ENCODE data around the gene SPDYE18.
"Not testable (repeated sequence)": the region's sequence is repeated elsewhere in the genome, so short reads cannot be mapped to it uniquely, and the experiment has no call there.

SPDYE18 gene

GRCh38 chr7:77063732-77064131, 1.4 kb upstream of the SPDYE18 start:
- H3K4me2 ChIP-seq (ENCODE audit: low read length, poor library complexity, severe bottlenecking): not testable (repeated sequence)

DNA sequence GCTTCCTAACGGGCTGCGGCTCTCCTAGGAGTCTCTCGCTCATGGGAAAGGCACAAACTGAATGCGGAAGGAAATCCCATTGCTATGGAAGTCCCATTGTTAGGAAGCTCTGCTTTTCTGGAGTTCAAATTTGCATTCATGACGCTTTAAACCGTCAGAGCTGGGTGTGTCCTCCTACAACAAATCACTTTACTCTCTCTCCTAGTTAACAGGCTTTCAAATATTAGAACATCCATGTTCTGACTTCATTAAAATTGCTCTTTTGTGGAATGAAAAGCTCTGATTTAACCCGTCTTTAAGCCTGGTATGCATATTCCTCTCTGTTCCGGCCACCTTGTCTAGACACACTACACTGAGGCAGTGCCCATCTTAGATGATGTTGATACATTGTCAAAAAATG, 30.1 kb downstream of the SPDYE18 start, which contains the start of gene SPDYE17:
SPDYE17 (minus strand) TSS at position 101 of the 400 bp plus-strand sequence. CDS start 1,791 bp downstream, outside the sequence.
- H2AK5ac ChIP-seq (ENCODE audit: low read length, severe bottlenecking); DNase-seq; H2BK120ac ChIP-seq (ENCODE audit: low read depth, low read length); H4K8ac ChIP-seq (ENCODE audit: low read length); H2BK5ac ChIP-seq (ENCODE audit: low read depth, low read length, poor library complexity, severe bottlenecking); H3K9me3 ChIP-seq (ENCODE audit: control insufficient read depth, low read length); H2BK12ac ChIP-seq (ENCODE audit: low read length in 2 of 2); H4K91ac ChIP-seq (ENCODE audit: low read length); H3K4me3 ChIP-seq (ENCODE audit: insufficient read depth in 1 of 2, low read depth in 1 of 2, low read length in 2 of 2); H2BK15ac ChIP-seq (ENCODE audit: low read depth, poor library complexity, severe bottlenecking); H3K23ac ChIP-seq (ENCODE audit: low read length in 2 of 2); H3K18ac ChIP-seq (ENCODE audit: low read depth in 1 of 2, low read length in 2 of 2); H3K79me1 ChIP-seq (replicated peaks; ENCODE audit: low read length, poor library complexity, severe bottlenecking); H3K4ac ChIP-seq (ENCODE audit: low read depth in 1 of 2, low read length in 2 of 2); H3K27me3 ChIP-seq (ENCODE audit: control insufficient read depth in 1 of 2, insufficient read depth in 1 of 2, low read length in 2 of 2); H3K27ac ChIP-seq (ENCODE audit: low read length, poor library complexity, severe bottlenecking); H3K9ac ChIP-seq (ENCODE audit: low read length); H3K4me2 ChIP-seq (ENCODE audit: low read length, poor library complexity, severe bottlenecking); H3K36me3 ChIP-seq (ENCODE audit: control insufficient read depth in 1 of 2, insufficient read depth in 2 of 2, low read depth in 1 of 2, low read length in 2 of 2); H2AFZ ChIP-seq (ENCODE audit: low read depth, low read length); H3K14ac ChIP-seq (ENCODE audit: low read length in 2 of 2); H3K4me1 ChIP-seq (ENCODE audit: control insufficient read depth, insufficient read depth, low read depth, low read length): not testable (repeated sequence)
- no CpG with 5 or more reads among the region's 8 CpGs for WGBS

More at GRCh38 chr7:77063732-77064131, 1.4 kb upstream of the SPDYE18 start:
- H3K4ac ChIP-seq (ENCODE audit: low read depth in 1 of 2, low read length in 2 of 2); H3K9ac ChIP-seq (ENCODE audit: low read length); H3K36me3 ChIP-seq (ENCODE audit: control insufficient read depth in 1 of 2, insufficient read depth in 2 of 2, low read depth in 1 of 2, low read length in 2 of 2); H2BK120ac ChIP-seq (ENCODE audit: low read depth, low read length); H3K27ac ChIP-seq (ENCODE audit: low read length, poor library complexity, severe bottlenecking); H2AK5ac ChIP-seq (ENCODE audit: low read length, severe bottlenecking); H3K4me3 ChIP-seq (ENCODE audit: insufficient read depth in 1 of 2, low read depth in 1 of 2, low read length in 2 of 2); H3K23ac ChIP-seq (ENCODE audit: low read length in 2 of 2); DNase-seq; H3K79me1 ChIP-seq (replicated peaks; ENCODE audit: low read length, poor library complexity, severe bottlenecking); H3K18ac ChIP-seq (ENCODE audit: low read depth in 1 of 2, low read length in 2 of 2); H4K91ac ChIP-seq (ENCODE audit: low read length); H3K9me3 ChIP-seq (ENCODE audit: control insufficient read depth, low read length); H2BK5ac ChIP-seq (ENCODE audit: low read depth, low read length, poor library complexity, severe bottlenecking); H3K27me3 ChIP-seq (ENCODE audit: control insufficient read depth in 1 of 2, insufficient read depth in 1 of 2, low read length in 2 of 2); H3K4me1 ChIP-seq (ENCODE audit: control insufficient read depth, insufficient read depth, low read depth, low read length); H2BK12ac ChIP-seq (ENCODE audit: low read length in 2 of 2); H4K8ac ChIP-seq (ENCODE audit: low read length); H3K14ac ChIP-seq (ENCODE audit: low read length in 2 of 2); H2AFZ ChIP-seq (ENCODE audit: low read depth, low read length); H2BK15ac ChIP-seq (ENCODE audit: low read depth, poor library complexity, severe bottlenecking): not testable (repeated sequence)
- 100% methylated on average over 1 of the region's 4 CpGs for WGBS

- not testable (repeated sequence) for H3K18ac ChIP-seq (ENCODE audit: low read depth in 1 of 2, low read length in 2 of 2); H4K91ac ChIP-seq (ENCODE audit: low read length); H2AFZ ChIP-seq (ENCODE audit: low read depth, low read length); H3K4ac ChIP-seq (ENCODE audit: low read depth in 1 of 2, low read length in 2 of 2); DNase-seq; H2AK5ac ChIP-seq (ENCODE audit: low read length, severe bottlenecking); H2BK12ac ChIP-seq (ENCODE audit: low read length in 2 of 2); H3K4me2 ChIP-seq (ENCODE audit: low read length, poor library complexity, severe bottlenecking); H3K36me3 ChIP-seq (ENCODE audit: control insufficient read depth in 1 of 2, insufficient read depth in 2 of 2, low read depth in 1 of 2, low read length in 2 of 2); H2BK5ac ChIP-seq (ENCODE audit: low read depth, low read length, poor library complexity, severe bottlenecking); H3K27ac ChIP-seq (ENCODE audit: low read length, poor library complexity, severe bottlenecking); H3K4me1 ChIP-seq (ENCODE audit: control insufficient read depth, insufficient read depth, low read depth, low read length); H3K23ac ChIP-seq (ENCODE audit: low read length in 2 of 2); H3K14ac ChIP-seq (ENCODE audit: low read length in 2 of 2); H3K27me3 ChIP-seq (ENCODE audit: control insufficient read depth in 1 of 2, insufficient read depth in 1 of 2, low read length in 2 of 2); H3K9ac ChIP-seq (ENCODE audit: low read length); H3K4me3 ChIP-seq (ENCODE audit: insufficient read depth in 1 of 2, low read depth in 1 of 2, low read length in 2 of 2); H4K8ac ChIP-seq (ENCODE audit: low read length); H2BK15ac ChIP-seq (ENCODE audit: low read depth, poor library complexity, severe bottlenecking); H3K9me3 ChIP-seq (ENCODE audit: control insufficient read depth, low read length); H3K79me1 ChIP-seq (replicated peaks; ENCODE audit: low read length, poor library complexity, severe bottlenecking); H2BK120ac ChIP-seq (ENCODE audit: low read depth, low read length)
- WGBS: no CpG with 5 or more reads among the region's 10 CpGs
Measured at GRCh38 chr7:77026349-77026748, 36.0 kb downstream of the SPDYE18 start.

DNA sequence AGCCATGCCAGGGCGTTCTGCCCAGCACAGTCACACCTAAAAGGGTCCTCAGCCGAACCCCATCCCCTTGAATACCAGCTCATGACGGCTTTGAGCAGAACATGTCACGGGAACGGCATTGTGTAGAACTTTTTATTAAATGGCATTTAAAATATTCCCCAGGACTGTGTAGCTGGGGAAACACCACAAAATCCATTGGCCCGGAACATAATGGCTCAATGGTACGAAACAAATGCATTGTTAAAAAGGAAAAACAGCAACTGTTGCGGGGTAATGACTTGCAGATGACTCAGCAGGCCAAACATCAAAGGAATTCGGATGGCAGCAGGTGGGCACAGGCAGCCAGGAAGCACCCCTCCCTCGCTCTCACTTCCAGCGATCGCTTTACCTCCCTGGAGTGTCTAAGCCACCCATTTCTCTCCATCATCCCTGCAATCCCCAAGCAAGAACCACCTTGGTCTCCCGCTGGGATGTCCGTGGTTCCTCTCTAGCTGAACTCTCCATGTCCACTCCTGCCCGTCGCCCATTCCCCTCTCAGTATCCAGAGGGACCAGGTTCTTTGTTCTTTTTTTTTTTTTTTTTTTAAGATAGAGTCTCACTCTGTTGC, 52.2 kb downstream of the SPDYE18 start:
- not testable (repeated sequence) for H2AK5ac ChIP-seq (ENCODE audit: low read length, severe bottlenecking); H2BK12ac ChIP-seq (ENCODE audit: low read length in 2 of 2); H3K9ac ChIP-seq (ENCODE audit: low read length); H3K27ac ChIP-seq (ENCODE audit: low read length, poor library complexity, severe bottlenecking); H4K8ac ChIP-seq (ENCODE audit: low read length); H3K36me3 ChIP-seq (ENCODE audit: control insufficient read depth in 1 of 2, insufficient read depth in 2 of 2, low read depth in 1 of 2, low read length in 2 of 2); H3K14ac ChIP-seq (ENCODE audit: low read length in 2 of 2); H3K4me2 ChIP-seq (ENCODE audit: low read length, poor library complexity, severe bottlenecking); H3K18ac ChIP-seq (ENCODE audit: low read depth in 1 of 2, low read length in 2 of 2); DNase-seq; H2BK15ac ChIP-seq (ENCODE audit: low read depth, poor library complexity, severe bottlenecking); H2BK5ac ChIP-seq (ENCODE audit: low read depth, low read length, poor library complexity, severe bottlenecking); H2AFZ ChIP-seq (ENCODE audit: low read depth, low read length); H3K4me1 ChIP-seq (ENCODE audit: control insufficient read depth, insufficient read depth, low read depth, low read length); H3K9me3 ChIP-seq (ENCODE audit: control insufficient read depth, low read length); H2BK120ac ChIP-seq (ENCODE audit: low read depth, low read length); H3K23ac ChIP-seq (ENCODE audit: low read length in 2 of 2); H3K27me3 ChIP-seq (ENCODE audit: control insufficient read depth in 1 of 2, insufficient read depth in 1 of 2, low read length in 2 of 2); H4K91ac ChIP-seq (ENCODE audit: low read length); H3K4ac ChIP-seq (ENCODE audit: low read depth in 1 of 2, low read length in 2 of 2); H3K4me3 ChIP-seq (ENCODE audit: insufficient read depth in 1 of 2, low read depth in 1 of 2, low read length in 2 of 2); H3K79me1 ChIP-seq (replicated peaks; ENCODE audit: low read length, poor library complexity, severe bottlenecking)
- 56% methylated on average over 2 of the region's 16 CpGs for WGBS

Measured in mesenchymal stem cell (in vitro differentiated cells and primary cell).